ENCODE data around the gene RANGRF. TPM values are rescaled to one million over a fixed set of nuclear protein-coding genes. Genes with fewer than 3 reads are reported as not detected.
"Not testable (repeated sequence)": the region's sequence is repeated elsewhere in the genome, so short reads cannot be mapped to it uniquely, and the experiment has no call there.

The RANGRF gene
- 10 to 100 TPM; 27.5 to 33.6 (median 31.3) TPM for polyA plus RNA-seq (ENCODE audit: insufficient read length in 4 of 4)

- DNase-seq (ENCODE audit: low read depth in 4 of 4, low spot score in 3 of 4) = peak; percentile 79 to 87 (median 82)
Measured at GRCh38 chr17:8288336-8289102, at the start of gene RANGRF. Gene RANGRF, plus strand, starts transcription at chr17:8288670. Its CDS starts 119 bp downstream, at chr17:8288789.

- no peak for DNase-seq (ENCODE audit: low read depth in 4 of 4, low spot score in 3 of 4)
Measured at GRCh38 chr17:8243827-8244226, 44.6 kb upstream of the RANGRF start.

- no peak for DNase-seq (ENCODE audit: low read depth in 4 of 4, low spot score in 3 of 4)
Measured at GRCh38 chr17:8244768-8245167, 43.7 kb upstream of the RANGRF start.

GRCh38 chr17:8248751-8249607 is 39.5 kb upstream of the RANGRF start, which contains the start of gene PFAS:
Gene PFAS, plus strand, starts transcription at chr17:8249289. Its CDS starts 4,649 bp downstream, at chr17:8253938.
- DNase-seq (ENCODE audit: low read depth in 4 of 4, low spot score in 3 of 4) = peak; percentile 87 to 94 (median 92)

GRCh38 chr17:8249621-8250500 is 38.6 kb upstream of the RANGRF start:
- no peak for DNase-seq (ENCODE audit: low read depth in 4 of 4, low spot score in 3 of 4)

GRCh38 chr17:8251411-8251810 is 37.1 kb upstream of the RANGRF start:
- DNase-seq (ENCODE audit: low read depth in 4 of 4, low spot score in 3 of 4) = not testable (repeated sequence)

- no peak for DNase-seq (ENCODE audit: low read depth in 4 of 4, low spot score in 3 of 4)
Measured at GRCh38 chr17:8253801-8254200, 34.7 kb upstream of the RANGRF start.

- DNase-seq (ENCODE audit: low read depth in 4 of 4, low spot score in 3 of 4) = no peak
Measured at GRCh38 chr17:8254881-8255280, 33.6 kb upstream of the RANGRF start.

- no peak for DNase-seq (ENCODE audit: low read depth in 4 of 4, low spot score in 3 of 4)
Measured at GRCh38 chr17:8255499-8255898, 33.0 kb upstream of the RANGRF start.

- DNase-seq (ENCODE audit: low read depth in 4 of 4, low spot score in 3 of 4) = no peak
Measured at GRCh38 chr17:8256291-8256690, 32.2 kb upstream of the RANGRF start.

- no peak for DNase-seq (ENCODE audit: low read depth in 4 of 4, low spot score in 3 of 4)
Measured at GRCh38 chr17:8256691-8257090, 31.8 kb upstream of the RANGRF start.

- DNase-seq (ENCODE audit: low read depth in 4 of 4, low spot score in 3 of 4) = no peak
Measured at GRCh38 chr17:8257801-8258200, 30.7 kb upstream of the RANGRF start.

- DNase-seq (ENCODE audit: low read depth in 4 of 4, low spot score in 3 of 4) = no peak
Measured at GRCh38 chr17:8264320-8264719, 24.1 kb upstream of the RANGRF start.

GRCh38 chr17:8264836-8265542 is 23.5 kb upstream of the RANGRF start:
- no peak for DNase-seq (ENCODE audit: low read depth in 4 of 4, low spot score in 3 of 4)

- DNase-seq (ENCODE audit: low read depth in 4 of 4, low spot score in 3 of 4) = no peak
Measured at GRCh38 chr17:8266648-8267479, 21.6 kb upstream of the RANGRF start.

- no peak for DNase-seq (ENCODE audit: low read depth in 4 of 4, low spot score in 3 of 4)
Measured at GRCh38 chr17:8267480-8268147, 20.9 kb upstream of the RANGRF start.

GRCh38 chr17:8268550-8269298 is 19.7 kb upstream of the RANGRF start:
- no peak for DNase-seq (ENCODE audit: low read depth in 4 of 4, low spot score in 3 of 4)

GRCh38 chr17:8272421-8272820 is 16.0 kb upstream of the RANGRF start:
- DNase-seq (ENCODE audit: low read depth in 4 of 4, low spot score in 3 of 4) = no peak
